ENCODE results near the gene HAPLN2.

GRCh38 chr1:156578055-156578454 lies 41.2 kb upstream of the HAPLN2 start:
- TF ChIP-seq PBX3 (CRISPR knock-in tag; IDR thresholded peaks at IDR 0.05) (no peak), CTCF (tag by site-specific recombination; IDR thresholded peaks at IDR 0.05) (no peak), ZNF692 (tag by site-specific recombination; IDR thresholded peaks at IDR 0.05) (no peak), ZNF514 (tag by site-specific recombination; IDR thresholded peaks at IDR 0.05) (no peak)
